HG02642 (cell line): ENCODE measurements around the gene FHL2.

Experiments
- ATAC-seq: cut with Tn5 transposase; IDR thresholded peaks from one replicate; pipeline ENCODE4 v1.9.1; 2021; ENCODE audit warnings: mild to moderate bottlenecking; ENCODE audit not compliant: unreplicated experiment, poor library complexity

Gene FHL2

GRCh38 chr2:105398336-105399206 lies at the start of gene FHL2:
Gene FHL2, minus strand, starts transcription at chr2:105399051. Its CDS starts 12,535 bp downstream, at chr2:105386516.
- peak; percentile 100 for ATAC-seq

DNA sequence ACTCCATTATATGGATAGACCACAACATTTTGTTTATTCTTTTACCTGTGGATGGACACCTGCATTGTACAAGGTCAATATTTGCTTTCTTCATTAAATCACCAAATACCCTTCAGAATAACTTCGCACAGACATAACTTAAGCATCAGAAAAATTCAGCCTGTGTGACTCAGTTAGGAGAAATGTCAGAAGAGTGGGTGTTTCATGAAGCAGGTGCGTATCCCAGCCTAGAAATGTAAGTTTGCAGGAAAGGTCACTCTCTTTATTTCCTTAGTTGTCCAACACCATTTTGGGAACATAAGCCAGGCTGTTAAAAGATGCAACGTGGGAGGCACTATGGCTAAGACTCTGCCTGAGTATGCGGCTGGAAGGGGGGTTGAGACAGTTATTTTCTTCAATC lies 48.6 kb upstream of the FHL2 start:
- ATAC-seq = no peak

DNA sequence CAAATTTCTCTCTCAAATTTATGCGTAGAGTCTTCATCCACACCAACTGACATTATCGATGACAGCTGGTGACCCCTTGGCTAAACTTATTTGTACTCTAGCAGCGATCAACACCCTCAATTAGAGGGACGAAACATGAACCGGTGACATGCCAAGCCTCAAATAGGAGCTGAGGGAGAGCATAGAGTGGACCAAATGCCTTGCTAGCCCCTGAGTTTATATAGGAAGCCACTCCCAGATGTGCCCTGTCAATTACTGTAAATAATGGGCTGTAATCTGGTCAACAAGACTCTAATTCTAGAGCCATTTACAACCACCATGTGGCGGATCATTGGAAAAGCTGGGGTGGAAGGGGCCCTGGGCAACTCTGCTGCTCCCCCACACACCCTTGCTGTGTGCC lies 47.6 kb upstream of the FHL2 start:
- no peak for ATAC-seq

GRCh38 chr2:105445976-105446375 lies 47.1 kb upstream of the FHL2 start:
- no peak for ATAC-seq

- no peak for ATAC-seq
Measured at GRCh38 chr2:105445498-105445897, 46.6 kb upstream of the FHL2 start.

DNA sequence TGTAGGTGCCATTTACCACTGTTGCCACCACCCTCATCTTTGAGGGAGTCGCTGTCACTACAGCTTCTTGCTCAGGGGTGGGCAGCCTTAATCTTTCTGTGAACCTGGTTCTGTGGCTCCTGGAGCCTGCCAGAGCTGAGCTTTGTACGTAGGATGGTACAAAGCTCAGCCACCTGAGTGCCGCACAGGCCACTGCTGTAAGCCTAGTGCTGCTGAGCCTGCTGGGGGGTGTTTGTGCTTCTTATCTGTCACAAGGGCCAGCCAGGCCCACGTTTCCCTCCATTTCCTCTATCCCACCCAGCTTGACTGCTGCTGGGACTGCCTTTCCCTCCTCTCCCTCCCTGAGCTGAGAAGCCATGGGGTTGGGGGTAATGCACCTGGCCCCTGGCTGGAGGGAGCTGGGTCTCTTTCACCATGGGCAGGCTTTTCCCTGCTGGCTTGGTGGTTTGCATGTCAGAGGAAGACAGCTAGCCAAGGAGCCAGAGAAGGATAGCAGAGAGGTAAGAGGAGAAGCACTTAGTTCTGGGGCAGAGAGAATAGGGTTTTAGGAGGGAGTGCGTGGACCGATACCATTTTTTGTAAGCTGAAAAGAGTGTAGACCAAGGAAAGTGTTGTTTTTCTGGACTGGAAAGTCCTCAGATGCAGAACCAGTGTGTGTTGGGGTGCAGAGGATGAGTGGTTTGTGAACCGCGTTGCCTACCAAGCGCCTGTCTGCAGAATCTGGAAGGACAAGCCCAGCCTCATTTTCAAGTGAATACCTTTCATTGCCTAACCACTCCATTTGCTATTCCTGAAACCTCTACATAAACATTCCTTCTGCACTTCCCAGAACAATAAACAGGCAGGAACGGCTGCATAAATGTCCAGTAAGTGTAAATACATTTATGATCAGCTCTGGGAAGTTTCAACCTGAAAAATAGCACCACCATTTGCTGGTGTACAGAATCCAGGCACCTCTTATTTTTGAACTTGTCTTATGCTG lies 45.1 kb upstream of the FHL2 start:
- no peak for ATAC-seq

- ATAC-seq = no peak
Measured at GRCh38 chr2:105442721-105443120, 43.9 kb upstream of the FHL2 start.

DNA sequence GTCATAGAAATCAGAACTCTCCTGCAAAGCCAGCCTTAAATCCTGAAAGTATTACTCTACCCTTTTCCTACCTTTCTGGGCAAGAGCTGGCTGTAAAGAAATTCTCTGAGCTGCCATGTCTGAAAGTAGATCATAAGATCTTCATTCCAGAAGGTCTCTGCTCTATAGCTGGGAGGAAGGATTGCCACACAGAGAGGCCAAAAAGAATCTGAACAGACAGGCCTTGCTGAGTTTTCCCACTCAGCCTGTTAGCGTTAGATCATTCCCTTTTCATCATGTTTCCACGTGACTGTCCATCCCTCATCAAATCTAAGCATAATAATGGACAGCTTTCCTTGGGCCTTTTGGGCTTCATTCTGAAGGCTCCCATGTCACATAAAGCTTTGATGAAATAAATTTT lies 43.2 kb upstream of the FHL2 start:
- no peak for ATAC-seq

GRCh38 chr2:105439141-105439540 lies 40.3 kb upstream of the FHL2 start:
- ATAC-seq = no peak

GRCh38 chr2:105438104-105438929 lies 39.5 kb upstream of the FHL2 start:
- ATAC-seq = no peak

DNA sequence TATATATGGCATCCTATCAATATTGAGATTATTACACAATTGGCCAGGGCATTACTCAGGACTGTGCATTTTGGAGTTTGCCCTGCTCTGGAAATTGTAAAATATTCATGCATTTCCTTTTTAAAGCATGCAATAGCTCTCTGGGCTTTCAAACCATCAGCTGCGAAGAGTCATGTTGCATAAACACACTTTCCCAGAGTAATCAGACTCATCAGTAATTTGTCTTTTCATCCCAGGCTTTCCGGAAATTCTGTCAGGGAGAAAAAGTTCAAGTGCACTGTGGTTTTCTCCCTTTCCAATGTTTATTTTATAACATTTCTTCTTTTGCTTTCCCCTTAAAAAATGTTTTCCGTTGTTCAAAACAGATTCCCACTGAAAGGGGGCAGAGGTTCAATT lies 38.9 kb upstream of the FHL2 start:
- ATAC-seq = no peak

GRCh38 chr2:105432749-105433148 lies 33.9 kb upstream of the FHL2 start:
- no peak for ATAC-seq

GRCh38 chr2:105432044-105432399 lies 33.2 kb upstream of the FHL2 start:
- no peak for ATAC-seq

- no peak for ATAC-seq
Measured at GRCh38 chr2:105431367-105432043, 32.7 kb upstream of the FHL2 start.

GRCh38 chr2:105428387-105429018 lies 29.7 kb upstream of the FHL2 start:
- ATAC-seq = no peak

DNA sequence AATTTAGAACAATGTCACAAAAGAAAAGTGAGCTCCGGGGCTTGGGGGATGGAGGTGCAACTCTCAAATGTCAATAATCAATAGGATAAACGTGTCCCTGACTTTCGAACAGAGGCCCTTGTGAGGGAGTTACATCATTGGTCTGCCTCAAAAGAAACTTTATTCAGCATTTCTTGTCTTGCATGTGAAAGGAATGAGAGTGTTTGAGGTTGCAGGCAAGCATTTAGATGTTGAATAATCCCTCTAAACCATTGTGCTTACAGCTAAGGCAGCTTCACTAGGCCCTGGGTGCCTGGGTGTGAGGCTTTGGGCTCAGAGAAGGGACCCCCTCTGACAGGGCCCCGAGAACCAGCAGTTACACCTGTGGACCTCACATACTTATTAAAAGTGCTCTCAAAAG lies 28.6 kb upstream of the FHL2 start:
- ATAC-seq = no peak

DNA sequence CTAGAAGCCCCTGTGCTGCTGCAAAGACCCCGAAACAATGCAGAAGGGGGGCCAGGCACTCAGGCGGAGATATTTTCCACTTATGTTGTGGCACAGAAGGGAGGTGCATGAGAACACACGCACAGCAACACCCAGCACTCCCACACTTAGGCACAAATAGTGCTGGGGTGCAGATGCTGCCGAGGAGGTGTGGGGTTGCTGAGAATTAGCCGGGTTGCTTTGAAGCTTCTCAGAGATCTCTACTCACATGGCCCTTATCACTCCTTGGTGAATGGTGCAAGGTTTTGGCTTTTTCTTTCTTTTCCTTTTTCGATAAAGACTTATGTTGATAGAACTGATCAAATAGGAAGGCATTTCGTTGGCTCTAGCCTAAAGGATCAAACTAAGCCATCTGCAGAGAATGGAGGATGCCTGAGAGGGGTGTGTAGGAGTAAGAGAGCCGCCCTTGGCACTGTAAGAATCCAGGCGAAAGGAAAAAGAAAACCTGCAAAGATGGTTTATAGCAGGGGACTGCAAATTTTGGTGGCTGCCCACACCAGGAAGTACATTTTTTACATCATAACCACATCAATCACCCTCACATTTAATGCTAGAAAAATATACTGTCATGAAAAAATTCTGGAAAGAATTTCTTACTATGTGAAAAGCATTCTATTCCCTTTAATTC lies 27.9 kb upstream of the FHL2 start:
- no peak for ATAC-seq

DNA sequence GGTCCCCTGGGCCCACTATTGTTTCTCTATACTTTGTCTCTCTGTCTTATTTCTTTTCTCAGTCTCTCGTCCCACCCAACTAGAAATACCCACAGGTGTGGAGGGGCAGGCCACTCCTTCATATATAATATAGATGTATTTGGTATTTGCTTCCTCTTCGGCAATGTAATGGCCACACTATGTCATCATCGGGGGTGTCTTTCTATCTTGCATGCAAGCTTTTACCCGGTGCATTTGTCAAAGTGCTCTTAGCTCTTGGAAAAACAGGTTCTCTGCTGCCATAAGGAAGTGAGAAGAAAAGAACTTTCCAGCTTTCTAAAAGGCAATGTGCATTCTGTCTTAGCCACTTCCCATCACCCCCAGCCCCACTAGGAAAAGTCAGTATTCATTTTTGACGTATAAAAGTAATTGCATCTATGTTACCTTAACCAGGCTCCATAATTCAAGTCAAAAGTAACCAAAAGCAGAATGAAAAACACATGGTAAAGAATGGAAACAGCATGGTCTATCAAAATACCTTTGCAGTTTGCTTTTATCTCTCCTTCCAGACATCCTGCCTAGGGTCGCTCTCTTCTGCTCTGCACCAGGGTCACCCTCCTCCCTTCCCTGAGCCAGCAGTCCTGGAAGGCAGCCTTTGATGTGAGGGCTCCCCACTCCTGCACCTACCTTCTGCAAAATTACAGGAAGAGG lies 27.2 kb upstream of the FHL2 start:
- ATAC-seq = no peak
